ENCODE measurements around the gene TRUB2. TPM values are rescaled to one million over a fixed set of nuclear protein-coding genes. Genes with fewer than 3 reads are reported as not detected.

TRUB2 gene
- total RNA-seq, 4 donors from 2014 or later, result 7.2 to 10.5 (median 8.7) TPM

- TF ChIP-seq, protein P1, sequence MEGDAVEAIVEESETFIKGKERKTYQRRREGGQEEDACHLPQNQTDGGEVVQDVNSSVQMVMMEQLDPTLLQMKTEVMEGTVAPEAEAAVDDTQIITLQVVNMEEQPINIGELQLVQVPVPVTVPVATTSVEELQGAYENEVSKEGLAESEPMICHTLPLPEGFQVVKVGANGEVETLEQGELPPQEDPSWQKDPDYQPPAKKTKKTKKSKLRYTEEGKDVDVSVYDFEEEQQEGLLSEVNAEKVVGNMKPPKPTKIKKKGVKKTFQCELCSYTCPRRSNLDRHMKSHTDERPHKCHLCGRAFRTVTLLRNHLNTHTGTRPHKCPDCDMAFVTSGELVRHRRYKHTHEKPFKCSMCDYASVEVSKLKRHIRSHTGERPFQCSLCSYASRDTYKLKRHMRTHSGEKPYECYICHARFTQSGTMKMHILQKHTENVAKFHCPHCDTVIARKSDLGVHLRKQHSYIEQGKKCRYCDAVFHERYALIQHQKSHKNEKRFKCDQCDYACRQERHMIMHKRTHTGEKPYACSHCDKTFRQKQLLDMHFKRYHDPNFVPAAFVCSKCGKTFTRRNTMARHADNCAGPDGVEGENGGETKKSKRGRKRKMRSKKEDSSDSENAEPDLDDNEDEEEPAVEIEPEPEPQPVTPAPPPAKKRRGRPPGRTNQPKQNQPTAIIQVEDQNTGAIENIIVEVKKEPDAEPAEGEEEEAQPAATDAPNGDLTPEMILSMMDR (IDR thresholded peaks at IDR 0.05; ENCODE audit: low read depth), result no peak
Measured at GRCh38 chr9:128310461-128310860, 11.8 kb downstream of the TRUB2 start.

GRCh38 chr9:128309551-128309950, 12.7 kb downstream of the TRUB2 start:
- TF ChIP-seq, protein P1 (IDR thresholded peaks at IDR 0.05; ENCODE audit: low read depth), result no peak

GRCh38 chr9:128304971-128305288, 17.3 kb downstream of the TRUB2 start:
- TF ChIP-seq, protein P1 (IDR thresholded peaks at IDR 0.05; ENCODE audit: low read depth), result no peak

DNA sequence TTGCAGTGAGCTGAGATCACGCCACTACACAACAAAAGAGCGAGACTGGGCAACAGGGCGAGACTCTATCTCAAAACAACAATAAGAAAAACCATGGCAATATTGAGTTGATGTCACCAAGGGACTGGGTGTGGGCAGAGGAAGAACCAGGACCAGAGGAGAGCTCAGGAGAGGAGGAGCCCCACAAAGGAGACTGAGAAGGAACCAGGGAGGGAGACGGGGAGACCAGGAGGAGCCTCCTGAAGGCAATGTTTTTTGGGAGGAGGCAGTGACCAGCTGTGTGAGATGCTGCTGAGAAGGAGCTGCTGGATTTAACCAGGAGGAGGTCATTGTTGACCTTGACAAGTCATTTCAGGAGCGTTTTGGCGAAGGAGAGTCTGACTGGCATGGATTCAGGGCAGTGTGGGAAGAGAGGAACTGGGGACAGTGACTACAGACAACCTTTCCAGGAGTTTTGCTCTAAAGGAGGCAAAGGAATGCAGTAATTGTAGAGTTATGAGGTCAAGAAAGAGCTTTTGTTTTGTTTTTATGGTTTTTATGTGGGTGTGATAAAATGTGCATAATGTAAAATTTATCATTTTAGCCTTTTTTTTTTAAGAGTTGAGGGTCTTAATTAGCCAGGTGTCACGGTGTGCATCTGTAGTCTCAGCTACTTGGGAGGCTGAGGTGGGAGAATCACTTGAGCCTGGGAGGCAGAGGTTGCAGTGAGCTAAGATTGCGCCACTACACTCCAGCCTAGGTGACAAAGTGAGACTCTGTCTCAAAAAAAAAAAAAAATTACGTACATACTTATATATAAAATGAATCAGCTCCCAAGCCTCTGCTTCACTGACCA, 17.9 kb downstream of the TRUB2 start:
- TF ChIP-seq, protein P1 (IDR thresholded peaks at IDR 0.05; ENCODE audit: low read depth), result no peak

DNA sequence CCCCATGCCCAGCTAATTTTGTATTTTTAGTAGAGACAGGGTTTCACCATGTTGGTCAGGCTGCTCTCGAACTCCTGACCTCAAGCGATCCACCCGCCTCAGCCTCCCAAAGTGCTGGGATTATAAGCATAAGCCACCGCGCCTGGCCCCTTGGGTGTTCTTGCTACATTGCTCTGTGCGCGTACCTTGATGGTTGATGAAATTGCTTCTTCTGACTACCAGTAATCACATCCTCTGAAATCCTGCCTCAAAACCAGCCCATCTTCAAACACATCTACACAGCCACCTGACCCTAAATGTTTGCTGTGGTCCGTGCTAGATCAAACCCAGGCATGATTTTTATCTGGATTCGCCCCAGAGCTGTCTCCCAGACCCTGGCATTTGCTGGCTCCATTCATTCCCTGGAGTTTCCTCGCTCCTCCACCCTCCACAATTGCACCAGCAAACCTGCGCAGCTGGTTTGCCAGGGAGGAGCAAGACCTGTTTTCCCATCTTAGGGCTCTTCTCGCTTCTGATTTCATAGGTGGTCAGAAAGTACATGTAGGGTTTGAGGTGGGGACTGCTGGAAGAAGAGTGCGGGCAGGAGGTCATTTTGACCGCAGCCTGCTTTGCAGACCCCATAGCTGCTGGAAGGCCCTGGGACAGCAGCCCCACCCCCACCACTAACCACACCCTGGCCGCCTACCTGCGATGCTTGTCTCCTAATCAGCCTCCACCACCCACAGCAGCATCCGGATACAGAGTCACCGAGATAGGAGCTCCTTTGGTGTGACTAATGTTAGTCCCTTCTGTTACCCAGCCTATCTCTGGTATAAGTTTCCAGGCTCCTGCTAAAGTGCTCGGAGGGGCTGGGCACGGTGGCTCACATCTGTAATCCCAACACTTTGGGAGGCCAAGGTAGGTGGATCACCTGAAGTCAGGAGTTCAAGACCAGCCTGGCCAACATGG, 23.4 kb downstream of the TRUB2 start:
- TF ChIP-seq, protein P1 (IDR thresholded peaks at IDR 0.05; ENCODE audit: low read depth), result no peak

- TF ChIP-seq, protein P1 (IDR thresholded peaks at IDR 0.05; ENCODE audit: low read depth), result no peak
Measured at GRCh38 chr9:128297221-128297773, 24.9 kb downstream of the TRUB2 start.
